Measurements from ENCODE around the gene HES6.

DNA sequence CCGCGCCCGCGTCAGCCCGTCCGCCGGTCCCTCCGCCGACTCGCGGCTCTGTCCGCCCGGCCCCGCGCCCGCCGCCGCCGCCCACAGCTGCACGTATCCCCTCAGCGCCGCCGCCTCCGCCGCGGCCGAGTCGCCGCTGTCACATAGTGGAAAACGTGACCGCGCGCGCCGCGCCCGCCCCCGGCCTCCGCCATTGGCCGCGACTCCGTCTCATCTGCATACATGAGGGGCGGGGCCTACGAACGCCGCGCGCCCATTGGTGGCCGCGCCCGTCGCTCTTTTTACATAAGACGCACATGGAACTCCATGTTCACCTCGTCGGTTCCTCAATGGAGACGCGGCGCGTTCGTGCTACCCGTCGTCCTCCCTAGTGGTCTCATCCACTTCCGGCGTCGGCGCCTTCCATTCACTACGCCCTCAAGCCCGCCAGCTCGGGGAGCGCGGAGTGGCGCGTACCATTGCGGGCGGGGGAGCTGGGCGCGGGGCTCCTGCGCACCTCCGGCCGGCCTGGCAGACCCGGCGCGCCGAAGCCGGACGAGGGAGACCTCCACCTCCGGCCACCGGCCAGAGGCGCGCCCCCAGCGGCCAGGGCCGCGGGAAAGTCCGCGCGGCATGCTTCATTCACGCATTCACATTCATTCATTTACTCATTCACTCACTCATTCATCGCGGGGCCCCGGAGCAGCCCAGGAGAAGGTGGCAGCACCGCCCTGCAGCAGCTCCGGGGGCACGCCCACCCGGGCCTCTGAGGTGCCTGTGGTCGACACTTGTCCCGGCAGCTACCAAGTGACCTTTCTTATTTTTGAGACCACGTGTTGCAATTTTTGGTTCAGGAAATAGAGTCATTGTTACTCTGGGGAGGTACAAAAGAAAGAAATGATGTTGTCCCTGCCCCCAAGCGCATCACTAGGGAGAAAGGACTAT, 49.1 kb upstream of the HES6 start:
- TF ChIP-seq EZH2 (IDR thresholded peaks at IDR 0.05; ENCODE audit: low read length, unreplicated experiment) (no peak), EZH2phosphoT487 (IDR thresholded peaks at IDR 0.05; ENCODE audit: borderline replicate concordance, low read length) (no peak)
- TF ChIP-seq, protein P1, sequence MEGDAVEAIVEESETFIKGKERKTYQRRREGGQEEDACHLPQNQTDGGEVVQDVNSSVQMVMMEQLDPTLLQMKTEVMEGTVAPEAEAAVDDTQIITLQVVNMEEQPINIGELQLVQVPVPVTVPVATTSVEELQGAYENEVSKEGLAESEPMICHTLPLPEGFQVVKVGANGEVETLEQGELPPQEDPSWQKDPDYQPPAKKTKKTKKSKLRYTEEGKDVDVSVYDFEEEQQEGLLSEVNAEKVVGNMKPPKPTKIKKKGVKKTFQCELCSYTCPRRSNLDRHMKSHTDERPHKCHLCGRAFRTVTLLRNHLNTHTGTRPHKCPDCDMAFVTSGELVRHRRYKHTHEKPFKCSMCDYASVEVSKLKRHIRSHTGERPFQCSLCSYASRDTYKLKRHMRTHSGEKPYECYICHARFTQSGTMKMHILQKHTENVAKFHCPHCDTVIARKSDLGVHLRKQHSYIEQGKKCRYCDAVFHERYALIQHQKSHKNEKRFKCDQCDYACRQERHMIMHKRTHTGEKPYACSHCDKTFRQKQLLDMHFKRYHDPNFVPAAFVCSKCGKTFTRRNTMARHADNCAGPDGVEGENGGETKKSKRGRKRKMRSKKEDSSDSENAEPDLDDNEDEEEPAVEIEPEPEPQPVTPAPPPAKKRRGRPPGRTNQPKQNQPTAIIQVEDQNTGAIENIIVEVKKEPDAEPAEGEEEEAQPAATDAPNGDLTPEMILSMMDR (conservative IDR thresholded peaks at IDR 0.05; ENCODE audit: low read depth, low read length) = peak; percentile 37; the same call in 1 of the 2 replicates
